HG03521 (cell line): ENCODE data around the gene CHRD.

Experiments
- ATAC-seq: cut with Tn5 transposase; IDR thresholded peaks from one replicate; pipeline ENCODE4 v1.9.1; 2021; ENCODE audit warnings: mild to moderate bottlenecking, moderate library complexity; ENCODE audit not compliant: unreplicated experiment

The CHRD gene

GRCh38 chr3:184360929-184361531 is 18.8 kb upstream of the CHRD start:
- ATAC-seq: no peak

- peak; percentile 24 for ATAC-seq
Observed at GRCh38 chr3:184361532-184361931, 18.3 kb upstream of the CHRD start, which contains the start of the genes CLCN2 and POLR2H. Gene CLCN2, minus strand, starts transcription at chr3:184361605. Its CDS starts 126 bp downstream, at chr3:184361479. Gene POLR2H, plus strand, starts transcription at chr3:184361710. Its CDS starts 1,783 bp downstream, at chr3:184363493.

GRCh38 chr3:184361932-184362667 is 17.8 kb upstream of the CHRD start:
- ATAC-seq: no peak

- peak; percentile 87 for ATAC-seq
Observed at GRCh38 chr3:184362668-184363546, 16.9 kb upstream of the CHRD start.

GRCh38 chr3:184366619-184367289 is 13.1 kb upstream of the CHRD start:
- ATAC-seq: no peak

- no peak for ATAC-seq
Observed at GRCh38 chr3:184368116-184368515, 11.7 kb upstream of the CHRD start.

GRCh38 chr3:184368586-184369183 is 11.2 kb upstream of the CHRD start:
- ATAC-seq: no peak

GRCh38 chr3:184371570-184372018 is 8.3 kb upstream of the CHRD start:
- peak; percentile 75 for ATAC-seq

GRCh38 chr3:184372296-184372821 is 7.5 kb upstream of the CHRD start:
- no peak for ATAC-seq

- ATAC-seq: no peak
Observed at GRCh38 chr3:184372911-184373310, 6.9 kb upstream of the CHRD start.

GRCh38 chr3:184373422-184373821 is 6.4 kb upstream of the CHRD start:
- ATAC-seq: no peak

GRCh38 chr3:184375747-184376461 is 4.0 kb upstream of the CHRD start:
- no peak for ATAC-seq

- ATAC-seq: no peak
Observed at GRCh38 chr3:184377374-184377773, 2.5 kb upstream of the CHRD start.

GRCh38 chr3:184377882-184378445 is 1.9 kb upstream of the CHRD start, which contains the start of gene THPO:
Gene THPO, minus strand, starts transcription at chr3:184378207. Its CDS starts 1,948 bp downstream, at chr3:184376259.
- ATAC-seq: no peak

GRCh38 chr3:184378651-184379357 is 1.1 kb upstream of the CHRD start:
- no peak for ATAC-seq

- ATAC-seq: no peak
Observed at GRCh38 chr3:184380185-184380626, 352 bp downstream of the CHRD start.

GRCh38 chr3:184380627-184381260 is 890 bp downstream of the CHRD start:
- ATAC-seq: no peak
